Peyer's patch (tissue), 4 donors: Measurements from ENCODE around the gene EDA2R. TPM values are rescaled to one million over a fixed set of nuclear protein-coding genes. Genes with fewer than 3 reads are reported as not detected.

Experiments used
- DNase-seq, 3 donors: peaks; one replicate each; pipeline ENCODE4 v3.0.0-alpha.2; 2017 to 2019
- H3K27ac ChIP-seq, 4 donors: fragments of 200-600 bp; sonication (generic); one replicate each; pipeline ENCODE4 v1.5.1; 2016 to 2019
- H3K27me3 ChIP-seq, 2 donors: fragments of 200-600 bp; sonication (generic); one replicate each; pipeline ENCODE4 v1.5.1; 2019
- H3K36me3 ChIP-seq, 3 donors: fragments of 200-600 bp; sonication (generic); one replicate each; pipeline ENCODE4 v1.5.1; 2016 to 2019
- H3K4me1 ChIP-seq, 4 donors: fragments of 200-600 bp; sonication (generic); one replicate each; pipeline ENCODE4 v1.5.1; 2016 to 2019
- H3K4me3 ChIP-seq, 4 donors: fragments of 200-600 bp; sonication (generic); 1 replicate in 3 of 4; 2 replicates in 1 of 4; pipeline ENCODE4 v1.5.1; 2016 to 2019; ENCODE audit warnings: mild to moderate bottlenecking in 1 of 4
- H3K9me3 ChIP-seq, 4 donors: fragments of 200-600 bp; sonication (generic); one replicate each; pipeline ENCODE4 v1.5.1; 2016 to 2019; ENCODE audit warnings: mild to moderate bottlenecking in 1 of 4
- CTCF ChIP-seq, 6 experiments: fragments of 450-650 bp in 4 of 6; fragments of 200-600 bp in 2 of 6; sonication (generic) in 1 of 6; IDR thresholded peaks; one replicate each; pipeline ENCODE4 v1.5.1; 2017 to 2019; ENCODE audit warnings: antibody characterized with exemption in 6 of 6, mild to moderate bottlenecking in 3 of 6, moderate library complexity in 1 of 6
- POLR2A ChIP-seq, 2 donors: fragments of 450-650 bp; IDR thresholded peaks; one replicate each; pipeline ENCODE4 v1.5.1; 2017; ENCODE audit warnings: antibody characterized with exemption in 2 of 2, mild to moderate bottlenecking in 2 of 2, moderate library complexity in 2 of 2
- total RNA-seq, 4 donors: library from RNA; depleted of rRNA; stranded (reverse); fragments of >200 nt; gene quantifications; one replicate each; pipeline ENCODE4 v1.1.0, GENCODE V29; 2016

Gene EDA2R
- total RNA-seq, 4 donors from 2014 or later, result 0.80 to 0.83 TPM; not detected in 2

GRCh38 chrX:66634272-66634671 is 4.6 kb downstream of the EDA2R start:
- H3K36me3 ChIP-seq, result no peaks in the 10 kb centered on the region
- no peak for DNase-seq
- no peaks in the 10 kb centered on the region for H3K9me3 ChIP-seq
- H3K27me3 ChIP-seq, result no peaks in the 10 kb centered on the region
- H3K4me3 ChIP-seq, result no peak overlapping the region
- no peak overlapping the region for H3K27ac ChIP-seq
- TF ChIP-seq CTCF (IDR thresholded peaks at IDR 0.05) (no peak), POLR2A (IDR thresholded peaks at IDR 0.05) (no peak)
- H3K4me1 ChIP-seq, result no peaks in the 10 kb centered on the region

DNA sequence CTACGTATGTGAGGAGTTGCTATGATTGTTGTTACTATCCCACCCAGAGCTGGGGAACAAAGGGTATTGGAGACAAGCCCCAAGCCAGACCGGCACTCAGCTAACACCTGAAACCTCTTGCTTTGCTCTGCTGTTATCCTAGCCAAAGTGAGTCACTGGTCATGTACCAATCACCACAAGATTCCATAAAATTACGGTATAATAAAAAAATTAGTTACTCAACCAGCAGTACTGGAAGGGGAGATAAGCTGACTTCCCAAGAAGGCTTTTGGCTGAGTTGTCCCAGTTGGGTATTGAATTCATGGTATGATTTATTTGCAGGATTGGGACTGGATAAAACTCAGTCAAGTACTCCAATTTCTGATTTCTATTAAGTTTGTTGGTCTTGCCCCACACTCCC is 5.3 kb downstream of the EDA2R start:
- no peak for DNase-seq
- Histone ChIP-seq H3K4me3 (no peak overlapping the region), H3K36me3 (no peaks in the 10 kb centered on the region), H3K9me3 (no peaks in the 10 kb centered on the region), H3K4me1 (no peaks in the 10 kb centered on the region), H3K27ac (no peak overlapping the region), H3K27me3 (no peaks in the 10 kb centered on the region)
- TF ChIP-seq POLR2A (IDR thresholded peaks at IDR 0.05) (no peak), CTCF (IDR thresholded peaks at IDR 0.05) (no peak)

DNA sequence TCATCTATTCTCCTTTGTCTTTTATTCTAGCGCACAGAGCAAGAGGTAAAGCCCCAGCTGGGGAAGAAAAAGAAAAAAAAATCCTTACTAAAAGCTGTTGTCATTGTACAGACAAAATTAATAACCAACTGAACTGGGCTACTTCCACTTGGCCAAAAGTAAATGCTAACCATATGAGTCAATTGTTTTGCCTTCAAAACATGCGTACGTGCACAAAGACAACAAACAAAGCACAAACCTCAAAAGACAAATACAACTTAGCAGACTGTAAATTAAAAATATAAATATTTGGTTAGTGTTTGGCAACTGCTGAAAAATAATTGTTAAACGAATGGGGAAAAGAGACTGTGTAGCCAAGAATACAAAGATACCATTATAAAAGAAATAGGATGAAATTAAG is 5.9 kb downstream of the EDA2R start:
- Histone ChIP-seq H3K27me3 (no peaks in the 10 kb centered on the region), H3K4me1 (no peaks in the 10 kb centered on the region), H3K27ac (no peak overlapping the region), H3K4me3 (no peak overlapping the region), H3K9me3 (no peaks in the 10 kb centered on the region), H3K36me3 (no peaks in the 10 kb centered on the region)
- TF ChIP-seq POLR2A (IDR thresholded peaks at IDR 0.05) (no peak), CTCF (IDR thresholded peaks at IDR 0.05) (no peak)
- DNase-seq, result no peak

DNA sequence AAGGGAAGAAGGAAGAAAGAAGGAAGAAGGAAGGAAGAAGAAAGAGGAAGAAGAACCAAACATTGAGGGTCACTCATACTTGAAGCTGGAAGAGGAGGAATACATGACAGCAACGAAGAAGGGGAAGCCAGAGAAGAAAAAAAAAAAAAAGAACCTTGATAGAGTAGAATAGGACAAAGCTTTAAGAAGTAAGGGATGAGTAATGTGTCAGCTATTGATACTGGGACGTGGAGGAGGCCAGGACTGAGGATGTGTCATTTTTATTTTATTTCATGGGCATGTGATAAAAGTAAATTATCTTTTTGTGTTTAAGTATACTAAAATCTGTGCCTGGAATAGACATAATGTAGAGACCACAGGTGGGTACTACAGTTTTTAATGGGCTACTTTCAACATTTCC is 6.4 kb downstream of the EDA2R start:
- Histone ChIP-seq H3K36me3 (no peaks in the 10 kb centered on the region), H3K9me3 (no peaks in the 10 kb centered on the region), H3K4me1 (no peaks in the 10 kb centered on the region), H3K27ac (no peak overlapping the region), H3K4me3 (no peak overlapping the region), H3K27me3 (no peaks in the 10 kb centered on the region)
- TF ChIP-seq CTCF (IDR thresholded peaks at IDR 0.05) (no peak), POLR2A (IDR thresholded peaks at IDR 0.05) (no peak)
- DNase-seq, result no peak

DNA sequence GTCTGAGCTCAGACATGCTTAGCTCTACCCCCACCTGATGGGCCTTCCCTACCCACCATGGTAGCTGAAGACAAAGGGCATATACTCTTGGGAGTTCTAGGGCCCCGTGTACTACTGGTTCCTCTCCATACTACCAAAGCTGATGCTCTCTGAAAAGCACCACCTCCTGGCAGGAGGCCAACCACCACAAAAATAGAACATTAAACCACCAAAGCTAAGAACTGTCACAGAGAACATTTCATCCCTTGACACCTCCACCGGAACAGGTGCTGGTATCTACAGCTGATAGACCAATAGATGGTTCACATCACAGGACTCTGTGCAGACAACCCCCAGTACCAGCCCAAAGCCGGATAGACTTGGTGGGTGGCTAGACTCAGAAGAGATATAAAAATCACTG is 13.4 kb downstream of the EDA2R start:
- H3K9me3 ChIP-seq, result no peaks in the 10 kb centered on the region
- TF ChIP-seq CTCF (IDR thresholded peaks at IDR 0.05) (no peak), POLR2A (IDR thresholded peaks at IDR 0.05) (no peak)
- no peak overlapping the region for H3K27ac ChIP-seq
- H3K27me3 ChIP-seq, result no peaks in the 10 kb centered on the region
- H3K36me3 ChIP-seq, result no peaks in the 10 kb centered on the region
- no peaks in the 10 kb centered on the region for H3K4me1 ChIP-seq
- no peak overlapping the region for H3K4me3 ChIP-seq
- no peak for DNase-seq

DNA sequence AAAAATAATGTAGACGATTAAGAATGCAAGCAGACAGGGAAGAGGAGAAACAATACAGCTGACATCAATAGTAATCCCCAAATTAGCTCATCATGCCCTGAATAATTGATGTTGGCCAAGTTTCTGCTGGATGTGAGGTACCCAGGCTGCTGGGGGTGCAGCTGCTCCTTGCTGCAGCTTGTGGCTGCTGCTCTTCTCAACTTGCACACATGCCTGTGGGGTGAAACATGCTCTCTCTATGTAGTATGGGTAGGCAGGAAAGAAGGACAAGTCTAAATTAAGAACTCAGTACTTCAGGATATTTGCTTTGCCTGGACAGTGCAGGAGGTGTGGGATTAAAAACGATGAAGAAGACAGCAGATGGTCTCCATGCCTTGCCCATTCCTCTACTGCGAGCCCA is 16.7 kb downstream of the EDA2R start:
- Histone ChIP-seq H3K9me3 (no peaks in the 10 kb centered on the region), H3K4me1 (no peaks in the 10 kb centered on the region), H3K27ac (no peak overlapping the region), H3K4me3 (no peak overlapping the region), H3K36me3 (no peaks in the 10 kb centered on the region), H3K27me3 (no peaks in the 10 kb centered on the region)
- DNase-seq, result no peak
- TF ChIP-seq CTCF (IDR thresholded peaks at IDR 0.05) (no peak), POLR2A (IDR thresholded peaks at IDR 0.05) (no peak)
